Measurements from ENCODE around the gene PXYLP1.

PXYLP1 gene

DNA sequence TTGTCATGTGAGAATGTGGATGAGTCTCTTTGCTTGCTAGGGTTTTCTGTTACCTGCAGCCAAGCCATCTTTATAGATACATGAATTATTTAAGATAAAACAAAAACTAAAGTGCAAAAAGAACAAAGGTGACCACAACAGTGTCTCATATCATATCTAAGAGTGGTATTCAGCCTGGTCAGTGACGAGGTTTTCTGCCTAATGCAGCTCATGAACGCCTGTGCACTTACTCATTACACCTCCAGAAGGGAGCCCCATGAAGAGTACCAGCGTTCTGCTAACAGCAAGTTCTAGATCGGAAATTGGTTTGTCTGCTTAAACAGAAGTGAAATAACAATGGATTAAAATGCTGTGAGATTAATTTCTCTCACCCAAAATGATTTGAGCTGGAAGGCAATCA lies 19.2 kb downstream of the PXYLP1 start:
- no peak for DNase-seq

DNA sequence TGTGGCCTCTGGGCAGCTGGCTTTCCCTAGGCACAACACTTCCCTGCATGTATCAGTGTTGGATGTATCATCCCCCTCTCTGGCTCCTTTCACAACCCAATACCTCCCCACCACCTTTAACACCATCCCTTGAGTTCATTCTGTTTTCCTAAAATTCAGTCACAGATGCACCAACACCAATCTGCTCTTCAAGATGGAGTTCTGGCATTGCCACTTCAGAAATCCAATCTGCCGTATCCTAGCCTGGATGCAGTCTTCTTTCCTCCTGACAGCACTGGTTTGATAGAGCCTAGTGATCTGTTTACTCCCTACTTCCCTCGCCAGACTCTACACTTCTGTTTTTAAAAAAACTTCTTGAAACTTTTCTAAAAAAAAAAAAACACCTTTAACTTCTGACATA lies 21.7 kb downstream of the PXYLP1 start:
- DNase-seq = no peak

- DNase-seq = no peak
These were observed 22.2 kb downstream of the PXYLP1 start for GRCh38 chr3:141253811-141254210.

DNA sequence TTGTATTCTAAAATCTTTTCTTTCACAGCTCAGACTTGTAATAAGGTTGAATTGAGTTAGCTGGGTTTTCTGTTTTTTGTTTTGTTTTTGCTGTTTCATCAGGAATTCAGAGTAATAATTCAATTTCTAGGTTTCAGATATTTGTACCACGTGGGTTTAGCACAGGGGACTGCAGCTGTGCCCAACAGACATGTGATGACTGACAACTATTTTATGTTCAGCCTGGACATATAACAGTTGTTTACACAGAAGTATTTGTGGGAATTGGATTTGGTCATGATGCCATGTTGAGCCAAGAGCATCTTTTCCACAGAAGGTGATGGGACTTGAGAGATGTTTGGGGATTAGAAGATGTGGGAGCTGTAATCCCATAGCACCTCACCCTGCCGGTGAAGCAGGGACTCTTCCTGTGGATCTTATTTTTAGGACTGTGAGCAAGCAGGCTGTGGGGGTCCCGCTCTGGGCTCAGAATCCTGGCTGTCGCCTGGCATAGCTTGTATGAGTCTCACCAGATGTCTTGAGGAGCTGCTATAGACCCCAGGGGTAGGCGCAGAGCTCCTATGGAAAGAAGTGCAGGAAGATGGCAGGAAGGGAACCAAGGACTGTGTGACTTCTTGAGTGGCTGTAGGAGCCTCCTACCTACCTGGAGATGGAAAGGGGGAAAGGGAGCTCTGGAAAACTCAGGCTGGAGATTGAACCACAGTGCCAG lies 23.7 kb downstream of the PXYLP1 start:
- DNase-seq = no peak

- DNase-seq = peak; percentile 55
These were observed 24.2 kb downstream of the PXYLP1 start for GRCh38 chr3:141255846-141256261.

GRCh38 chr3:141256820-141257219 lies 25.2 kb downstream of the PXYLP1 start:
- DNase-seq = no peak

- no peak for DNase-seq
These were observed 26.3 kb downstream of the PXYLP1 start for GRCh38 chr3:141257961-141258360.

GRCh38 chr3:141258973-141259372 lies 27.3 kb downstream of the PXYLP1 start:
- no peak for DNase-seq

GRCh38 chr3:141259821-141260629 lies 28.4 kb downstream of the PXYLP1 start:
- DNase-seq = no peak

GRCh38 chr3:141260630-141260927 lies 29.0 kb downstream of the PXYLP1 start:
- no peak for DNase-seq

GRCh38 chr3:141261472-141262307 lies 30.1 kb downstream of the PXYLP1 start:
- DNase-seq = peak; percentile 28

- DNase-seq = no peak
These were observed 30.7 kb downstream of the PXYLP1 start for GRCh38 chr3:141262308-141262705.

DNA sequence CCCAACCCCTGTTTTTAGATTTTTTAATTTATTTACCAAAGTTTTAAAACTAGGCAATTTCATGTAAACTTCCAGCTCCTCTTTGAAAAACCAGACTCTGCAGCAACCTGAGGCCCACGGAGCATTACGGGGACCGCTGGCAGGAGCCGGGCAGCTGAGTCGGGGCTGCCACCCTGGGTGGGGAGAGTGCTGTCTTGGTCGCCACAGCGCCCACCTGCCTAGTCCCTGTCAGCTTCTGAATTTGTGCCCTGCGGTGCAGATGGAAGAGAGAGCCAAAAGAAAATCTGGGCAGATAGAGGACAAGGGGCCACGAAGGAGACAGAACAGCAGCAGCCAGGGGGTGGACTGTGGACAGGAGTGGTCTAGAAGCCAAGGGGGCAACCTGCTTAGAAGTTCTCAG lies 34.6 kb downstream of the PXYLP1 start:
- DNase-seq = no peak

GRCh38 chr3:141266797-141267555 lies 35.4 kb downstream of the PXYLP1 start:
- peak; percentile 39 for DNase-seq

DNA sequence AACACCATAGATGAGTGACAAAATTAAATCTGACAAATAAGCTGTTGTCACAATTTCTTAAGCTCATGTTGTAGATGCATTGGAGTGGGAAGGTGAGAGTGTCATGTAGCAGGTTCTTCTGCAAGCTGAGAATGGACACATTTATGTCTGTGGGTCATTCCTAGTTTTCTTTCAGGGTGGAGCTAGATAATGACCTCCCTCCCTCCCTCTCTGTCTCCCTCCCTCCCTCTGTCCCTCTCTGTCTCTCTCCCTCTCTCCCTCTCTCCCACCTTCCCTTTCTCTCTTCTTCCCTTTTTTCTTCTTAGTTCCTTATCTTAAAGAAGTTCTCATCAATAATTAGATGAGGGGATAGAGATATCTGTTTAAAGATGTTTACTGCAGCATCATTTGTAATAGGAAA lies 36.0 kb downstream of the PXYLP1 start:
- DNase-seq = no peak

DNA sequence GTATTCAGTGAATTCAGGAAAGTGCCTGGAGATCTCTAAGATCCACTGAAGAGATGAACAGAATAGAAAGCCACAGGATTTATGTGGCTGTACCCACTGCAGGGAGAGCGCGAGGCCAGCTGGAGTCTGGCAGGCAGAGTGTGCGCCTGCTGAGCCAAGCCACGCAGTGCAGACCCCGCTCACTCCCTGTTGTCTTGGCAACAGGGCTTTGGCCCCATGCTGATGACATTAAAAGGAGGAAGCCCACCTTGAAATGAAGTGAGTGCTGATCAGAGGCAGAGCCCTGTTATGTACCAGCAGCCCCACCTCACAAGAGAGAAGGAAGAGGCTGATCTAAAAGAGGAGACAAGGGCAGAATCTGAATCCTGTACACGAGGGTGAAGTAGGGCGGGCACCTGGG lies 36.7 kb downstream of the PXYLP1 start:
- DNase-seq = no peak

DNA sequence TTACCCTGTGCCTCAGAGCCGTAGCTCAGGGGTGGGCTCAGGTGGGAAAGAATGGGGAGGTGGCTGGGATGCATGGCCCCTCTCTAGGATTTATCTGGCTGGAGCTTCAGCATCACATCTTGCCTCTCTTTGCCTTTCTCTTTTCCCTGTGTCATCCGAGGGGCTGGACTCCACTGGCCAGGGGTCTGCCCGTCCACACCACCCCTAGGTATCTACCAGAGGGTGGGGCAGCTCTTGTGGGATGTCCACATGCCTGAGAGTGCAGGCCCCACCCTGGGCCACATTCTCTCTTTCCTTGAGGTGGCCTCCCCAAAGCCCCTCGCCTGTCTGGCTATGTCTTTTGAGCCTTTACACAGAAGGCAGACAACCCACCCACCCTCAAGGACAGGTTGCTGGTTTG lies 37.2 kb downstream of the PXYLP1 start:
- no peak for DNase-seq

- DNase-seq = no peak
These were observed 38.3 kb downstream of the PXYLP1 start for GRCh38 chr3:141269961-141270360.

- no peak for DNase-seq
These were observed 39.8 kb downstream of the PXYLP1 start for GRCh38 chr3:141271279-141272030.

DNA sequence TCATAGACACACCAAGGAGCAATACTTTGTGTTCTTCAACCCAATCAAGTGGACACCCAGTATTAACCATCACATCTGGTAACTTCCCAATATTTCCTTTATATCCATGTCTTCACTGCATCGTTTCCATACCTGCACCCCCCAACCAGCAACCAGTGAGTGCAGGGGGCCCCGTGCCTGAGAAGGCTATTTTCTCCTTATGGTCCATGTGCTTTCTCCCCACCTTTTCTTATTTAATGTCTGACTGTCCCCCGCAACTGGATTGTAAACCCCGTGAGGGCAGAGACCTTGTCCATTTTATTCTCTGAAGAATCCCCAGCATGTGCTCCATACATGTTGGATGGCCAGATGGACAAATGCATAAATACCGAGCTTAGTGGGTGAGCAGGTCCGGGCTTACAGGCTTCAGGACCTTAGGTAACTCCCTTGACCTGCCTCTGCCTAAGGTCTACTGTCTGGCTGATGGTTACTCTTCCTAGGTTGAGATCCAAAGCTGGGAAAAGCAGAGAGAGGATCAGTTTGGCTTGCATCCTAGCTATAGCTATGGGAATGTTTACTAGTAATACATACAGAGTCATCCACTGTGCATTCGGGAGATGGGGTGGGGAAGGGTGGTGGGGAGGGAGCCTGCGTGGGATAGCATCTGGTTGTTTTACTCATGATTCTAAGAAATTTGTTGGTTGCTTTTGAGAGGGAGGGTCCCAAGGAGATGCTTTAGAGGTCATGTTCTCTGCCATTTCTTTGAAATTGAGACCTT lies 41.5 kb downstream of the PXYLP1 start:
- no peak for DNase-seq

DNA sequence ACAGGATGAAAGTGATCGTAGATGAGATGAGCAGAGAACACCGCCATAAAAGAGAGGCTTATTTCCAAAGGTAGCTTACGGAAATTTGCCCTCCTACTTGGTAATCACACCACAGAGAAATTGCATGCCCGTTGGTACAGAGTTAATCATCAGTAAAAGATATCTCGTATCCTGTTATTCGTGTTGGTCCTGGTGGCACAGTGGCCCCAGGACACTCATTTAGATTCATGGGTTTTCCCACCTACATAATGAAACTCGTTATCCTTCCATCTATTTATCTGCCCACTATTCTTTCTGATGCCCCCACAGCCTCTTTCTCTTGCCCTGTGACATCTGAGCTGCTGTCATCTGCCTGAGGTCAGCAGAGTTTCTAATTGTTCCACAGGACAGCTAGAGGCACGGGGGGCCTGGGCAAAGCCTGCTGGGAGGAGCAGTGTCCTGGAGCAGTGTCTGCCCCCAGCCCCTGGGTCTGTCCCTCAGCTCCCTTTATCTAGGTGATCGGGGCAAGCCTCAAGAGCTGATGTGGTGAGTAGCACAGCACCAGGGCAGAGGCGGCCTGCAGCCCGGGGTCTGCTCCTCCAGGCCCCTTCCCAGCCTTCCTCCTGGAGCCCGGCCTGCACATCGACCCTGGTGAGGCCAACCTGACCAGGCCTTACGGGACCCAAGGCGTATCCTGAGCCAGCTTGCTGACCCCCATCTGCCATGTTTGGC lies 42.2 kb downstream of the PXYLP1 start:
- DNase-seq = no peak

All from activated CD4-positive, alpha-beta T cell treated with anti-CD3 and anti-CD28 coated beads, Interleukin-2, Interleukin-6, amounts not matched to agents 100 ng/mL and 50 ng/mL, durations not matched to agents 16 hours and 8 hours (primary cell).